Lower leg skin (tissue), 4 donors: ENCODE measurements around the gene ATG7. TPM values are rescaled to one million over a fixed set of nuclear protein-coding genes. Genes with fewer than 3 reads are reported as not detected.
A peak's percentile ranks its signal among the peaks of the same experiment; 100 is the strongest.

Experiments used
- DNase-seq, 2 donors: peaks; one replicate each; pipeline ENCODE4 v3.0.0-alpha.2; 2019; ENCODE audit warnings: low spot score in 2 of 2
- H3K4me3 ChIP-seq: fragments of 200-600 bp; sonication (generic); 2 replicates; pipeline ENCODE4 v1.5.1; 2017; ENCODE audit warnings: mild to moderate bottlenecking, low read depth; ENCODE audit not compliant: poor library complexity, severe bottlenecking
- CTCF ChIP-seq, 3 donors: fragments of 450-650 bp; IDR thresholded peaks; one replicate each; pipeline ENCODE4 v1.5.1; 2016; ENCODE audit warnings: antibody characterized with exemption in 3 of 3, mild to moderate bottlenecking in 3 of 3, moderate library complexity in 2 of 3
- POLR2A ChIP-seq, 2 donors: fragments of 450-650 bp; IDR thresholded peaks; one replicate each; pipeline ENCODE4 v1.6.1; 2016 to 2017; ENCODE audit warnings: antibody characterized with exemption in 2 of 2, mild to moderate bottlenecking in 1 of 2, moderate library complexity in 1 of 2
- WGBS, 2 donors: methylation state at CpG; one replicate each; pipeline ENCODE4 v1.1.5; 2018; 5-methylcytosine and 5-hydroxymethylcytosine counted together
- intact Hi-C: fragments of 100-400 bp; cut with DNase I; formaldehyde crosslinking; loops from one replicate; pipeline ENCODE4 v1.15.0; 2023; ENCODE audit warnings: low total_unique reads
- total RNA-seq, 4 donors: library from RNA; depleted of rRNA; stranded (reverse); fragments of >200 nt; gene quantifications; one replicate each; pipeline ENCODE4 v1.1.0, GENCODE V29; 2016

Gene ATG7
- total RNA-seq, 4 donors from 2014 or later = 38.8 to 110 (median 53.2) TPM

- no peak for TF ChIP-seq POLR2A (IDR thresholded peaks at IDR 0.05)
- TF ChIP-seq CTCF (IDR thresholded peaks at IDR 0.05) = no peak
- intact Hi-C loops = no loop called here
- DNase-seq = no peak
- no peak overlapping the region for H3K4me3 ChIP-seq
- WGBS, 2 donors = 97 to 98% methylated on average over 2 of the region's 2 CpGs
Measured at GRCh38 chr3:11424277-11424676, 152.1 kb downstream of the ATG7 start.

- intact Hi-C loops = no loop called here
- TF ChIP-seq POLR2A (IDR thresholded peaks at IDR 0.05) (no peak), CTCF (IDR thresholded peaks at IDR 0.05) (no peak)
- DNase-seq = no peak
- 67 to 73% methylated on average over 6 of the region's 6 CpGs for WGBS, 2 donors
- no peak overlapping the region for H3K4me3 ChIP-seq
Measured at GRCh38 chr3:11430207-11430606, 158.0 kb downstream of the ATG7 start.

GRCh38 chr3:11430624-11431023, 158.4 kb downstream of the ATG7 start:
- intact Hi-C loops = no loop called here
- TF ChIP-seq POLR2A (IDR thresholded peaks at IDR 0.05) = no peak
- TF ChIP-seq CTCF (IDR thresholded peaks at IDR 0.05) = no peak
- no peak overlapping the region for H3K4me3 ChIP-seq
- 26 to 38% methylated on average over 2 of the region's 2 CpGs for WGBS, 2 donors
- DNase-seq = no peak

- intact Hi-C loops = no loop called here
- no peak for DNase-seq
- WGBS, 2 donors = 85 to 88% methylated on average over 3 of the region's 3 CpGs
- H3K4me3 ChIP-seq = no peak overlapping the region
- TF ChIP-seq POLR2A (IDR thresholded peaks at IDR 0.05) (no peak), CTCF (IDR thresholded peaks at IDR 0.05) (no peak)
Measured at GRCh38 chr3:11431319-11431718, 159.1 kb downstream of the ATG7 start.

GRCh38 chr3:11434017-11434526, 161.9 kb downstream of the ATG7 start:
- peak; percentile 64 to 91 for DNase-seq
- no peak overlapping the region for H3K4me3 ChIP-seq
- WGBS, 2 donors = 44 to 47% methylated on average over 3 of the region's 3 CpGs
- intact Hi-C loops = no loop called here
- TF ChIP-seq CTCF (IDR thresholded peaks at IDR 0.05) (no peak), POLR2A (IDR thresholded peaks at IDR 0.05) (no peak)

- TF ChIP-seq CTCF (IDR thresholded peaks at IDR 0.05) (no peak), POLR2A (IDR thresholded peaks at IDR 0.05) (no peak)
- DNase-seq = no peak
- WGBS, 2 donors = 47 to 61% methylated on average over 6 of the region's 6 CpGs
- intact Hi-C loops = no loop called here
- no peak overlapping the region for H3K4me3 ChIP-seq
Measured at GRCh38 chr3:11434563-11435096, 162.4 kb downstream of the ATG7 start.
